NCI-H1694 (cell line): ENCODE results near the gene CARS2.
"Not testable (repeated sequence)": the region's sequence is repeated elsewhere in the genome, so short reads cannot be mapped to it uniquely, and the experiment has no call there.

Experiments used
- DNase-seq: peaks from one replicate; lab custom pipeline; 2025; lab: John Stamatoyannopoulos, UW

CARS2 gene

DNA sequence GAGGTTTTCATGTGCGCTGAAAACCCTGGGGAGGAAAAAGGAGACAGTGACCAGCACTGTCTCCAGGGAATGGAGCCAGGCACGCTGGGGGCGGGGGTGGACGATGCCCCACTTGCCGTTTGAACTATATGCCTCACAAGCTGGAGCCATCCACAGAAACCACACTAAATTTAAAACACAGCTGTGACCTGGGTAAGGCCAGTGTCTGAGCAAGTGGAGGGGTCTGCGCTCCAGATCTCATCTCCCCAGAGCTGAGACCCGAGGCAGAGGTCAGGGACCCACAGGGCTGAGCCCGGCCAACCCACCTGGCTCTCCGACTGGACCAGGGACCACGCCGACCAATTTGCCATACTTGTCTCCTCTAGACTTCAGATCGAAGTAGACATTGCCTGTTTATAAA is 23.2 kb downstream of the CARS2 start:
- DNase-seq, result no peak

- DNase-seq, result no peak
Observed at GRCh38 chr13:110681868-110682550, 23.9 kb downstream of the CARS2 start.

DNA sequence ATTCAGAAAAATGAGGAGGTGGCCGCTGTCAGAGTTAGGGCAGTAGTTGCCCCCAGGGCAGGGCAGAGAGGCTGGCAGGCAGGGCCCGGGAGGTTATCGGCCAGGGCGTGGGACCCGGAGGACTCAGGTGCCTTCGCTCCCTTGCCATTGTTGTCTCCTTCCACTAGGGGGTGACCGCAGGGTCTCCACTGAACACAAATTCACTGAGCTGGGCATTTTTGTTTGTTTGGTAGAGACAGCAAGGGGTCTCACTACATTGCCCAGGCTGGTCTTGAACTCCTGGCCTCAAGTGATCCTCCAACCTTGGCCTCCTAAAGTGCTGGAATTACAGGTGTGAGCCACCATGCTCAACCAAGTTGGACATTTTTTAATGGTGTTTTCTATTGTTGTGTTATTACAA is 25.1 kb downstream of the CARS2 start:
- DNase-seq, result no peak

DNA sequence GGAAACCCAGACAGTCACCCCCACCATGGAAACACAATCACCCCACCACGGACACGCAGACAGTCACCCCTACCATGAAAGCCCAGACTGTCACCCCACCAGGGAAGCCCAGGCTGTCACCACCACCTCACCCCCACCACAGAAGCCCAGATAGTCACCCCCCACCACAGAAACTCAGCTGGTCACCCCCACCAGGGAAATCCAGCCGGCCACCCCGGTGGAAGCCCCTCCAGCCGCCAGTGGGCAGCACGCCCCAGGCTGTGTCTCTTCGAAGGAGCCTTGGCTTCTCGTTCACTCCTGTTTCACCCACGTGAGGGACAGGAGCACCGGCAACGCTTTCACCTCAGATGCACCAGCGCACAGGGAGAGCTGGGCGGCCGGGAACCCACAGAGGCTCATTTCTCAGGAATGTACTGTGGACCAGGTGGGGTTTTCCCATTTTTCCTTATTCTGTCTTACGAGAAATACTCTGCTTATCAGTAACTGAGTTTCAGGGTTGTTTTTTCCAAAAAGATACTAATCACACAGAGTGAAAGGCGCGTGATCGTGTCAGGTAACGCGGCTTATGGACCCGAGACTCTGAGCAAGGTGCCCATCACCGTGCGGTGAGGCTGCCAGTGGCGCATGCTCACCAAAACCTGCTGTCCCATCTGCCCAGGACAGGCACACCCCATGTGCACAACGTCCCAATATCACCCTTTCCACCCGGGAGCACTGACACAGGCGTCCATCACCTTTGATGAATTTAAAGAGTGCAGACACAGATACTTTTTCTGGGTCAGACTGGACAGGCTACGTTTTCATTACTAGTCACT is 28.0 kb downstream of the CARS2 start:
- DNase-seq, result no peak

GRCh38 chr13:110676595-110677587 is 29.0 kb downstream of the CARS2 start:
- no peak for DNase-seq

DNA sequence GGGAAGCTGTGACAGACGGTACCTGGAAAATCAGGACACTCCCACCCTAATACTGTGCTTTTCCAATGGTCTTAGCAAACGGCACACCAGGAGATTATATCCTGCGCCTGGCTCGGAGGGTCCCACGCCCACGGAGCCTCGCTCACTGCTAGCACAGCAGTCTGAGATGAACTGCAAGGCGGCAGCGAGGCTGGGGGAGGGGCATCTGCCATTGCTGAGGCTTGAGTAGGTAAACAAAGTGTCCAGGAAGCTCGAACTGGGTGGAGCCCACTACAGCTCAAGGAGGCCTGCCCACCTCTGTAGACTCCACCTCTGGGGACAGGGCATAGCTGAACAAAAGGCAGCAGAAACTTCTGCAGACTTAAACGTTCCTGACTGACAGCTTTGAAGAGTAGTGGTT is 36.1 kb downstream of the CARS2 start:
- not testable (repeated sequence) for DNase-seq

GRCh38 chr13:110669036-110669435 is 36.9 kb downstream of the CARS2 start:
- DNase-seq, result no peak

DNA sequence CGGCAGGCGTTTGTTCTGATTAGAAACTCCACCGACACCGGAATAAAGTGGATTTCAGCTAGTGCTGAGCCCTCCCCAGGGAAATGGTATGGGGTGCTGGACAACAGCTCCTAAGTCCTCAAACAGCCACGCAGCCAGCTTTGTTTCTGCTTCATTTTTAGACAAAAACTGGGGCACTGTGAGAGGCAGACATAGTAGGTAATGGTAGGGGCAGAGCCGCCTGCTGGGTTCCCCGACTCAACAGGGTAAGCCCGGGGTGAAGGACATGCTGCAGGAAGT is 39.7 kb downstream of the CARS2 start:
- DNase-seq, result no peak

GRCh38 chr13:110665491-110666254 is 40.2 kb downstream of the CARS2 start:
- DNase-seq, result no peak

DNA sequence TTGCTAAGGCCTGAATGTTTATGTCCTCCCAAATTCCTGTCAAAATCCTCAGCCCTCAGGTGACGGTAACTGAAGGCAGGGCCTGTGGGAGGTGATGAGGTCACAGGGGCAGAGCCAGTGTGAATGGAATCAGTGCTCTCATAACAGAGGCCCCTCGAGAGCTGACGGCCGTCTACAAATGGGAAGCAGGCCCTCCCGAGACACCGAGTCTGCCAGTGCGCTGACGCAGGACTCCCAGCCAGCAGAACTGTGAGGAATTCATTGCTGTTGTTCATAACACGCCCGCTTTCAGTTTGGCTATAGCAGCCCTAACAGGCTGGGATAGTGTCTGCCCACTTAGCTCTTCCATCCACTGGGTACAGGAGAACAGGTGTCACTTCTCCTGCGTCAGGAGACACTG is 41.2 kb downstream of the CARS2 start:
- no peak for DNase-seq

GRCh38 chr13:110664041-110664440 is 41.9 kb downstream of the CARS2 start:
- no peak for DNase-seq

- no peak for DNase-seq
Observed at GRCh38 chr13:110663491-110663890, 42.4 kb downstream of the CARS2 start.

DNA sequence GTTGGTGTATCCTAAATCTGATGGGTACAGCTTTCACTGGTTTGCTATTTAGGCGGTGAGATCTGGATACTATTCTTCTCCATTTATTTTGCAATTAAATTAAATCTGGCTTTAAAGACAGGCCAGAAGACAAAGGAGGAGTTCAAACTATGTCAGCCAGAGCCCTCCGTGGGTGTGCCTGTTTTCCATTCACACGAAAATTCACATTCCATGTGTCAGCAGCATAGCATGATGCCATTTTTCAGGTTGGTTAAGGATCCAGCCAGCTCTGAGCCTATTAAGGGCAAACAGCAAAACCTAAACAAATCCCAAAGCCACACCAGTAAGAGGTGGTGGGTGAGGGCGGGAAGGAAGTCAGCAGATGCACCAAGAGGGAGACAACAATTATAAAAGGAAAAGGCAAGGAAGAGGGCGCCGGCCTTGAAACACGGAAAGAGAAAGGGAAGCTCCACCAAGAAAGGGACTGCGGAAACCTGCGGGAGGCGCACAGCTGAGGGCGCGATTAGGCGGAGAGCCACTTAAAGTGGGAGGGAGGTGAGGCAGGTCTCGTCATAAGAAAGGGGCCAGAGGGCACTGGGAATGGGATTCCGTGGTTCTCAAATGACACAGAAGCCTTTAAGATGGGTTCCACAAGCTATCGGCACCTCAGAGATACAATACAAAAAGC is 43.0 kb downstream of the CARS2 start:
- no peak for DNase-seq

DNA sequence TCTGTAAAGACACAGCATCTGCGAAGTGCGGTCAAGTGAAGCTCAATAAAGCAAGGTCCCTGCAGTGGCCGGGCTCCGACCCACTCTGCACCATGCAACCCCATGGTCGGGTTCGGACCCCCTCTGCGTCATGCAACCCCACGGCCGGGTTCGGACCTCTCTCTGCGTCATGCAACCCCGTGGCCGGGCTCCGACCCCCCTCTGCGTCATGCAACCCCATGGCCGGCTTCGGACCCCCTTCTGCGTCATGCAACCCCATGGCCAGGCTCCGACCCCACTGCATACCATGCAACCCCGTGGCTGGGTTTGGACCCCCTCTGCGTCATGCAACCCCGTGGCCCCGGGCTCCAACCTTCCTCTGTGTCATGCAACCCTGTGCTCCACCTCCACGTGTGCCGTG is 43.8 kb downstream of the CARS2 start:
- no peak for DNase-seq

DNA sequence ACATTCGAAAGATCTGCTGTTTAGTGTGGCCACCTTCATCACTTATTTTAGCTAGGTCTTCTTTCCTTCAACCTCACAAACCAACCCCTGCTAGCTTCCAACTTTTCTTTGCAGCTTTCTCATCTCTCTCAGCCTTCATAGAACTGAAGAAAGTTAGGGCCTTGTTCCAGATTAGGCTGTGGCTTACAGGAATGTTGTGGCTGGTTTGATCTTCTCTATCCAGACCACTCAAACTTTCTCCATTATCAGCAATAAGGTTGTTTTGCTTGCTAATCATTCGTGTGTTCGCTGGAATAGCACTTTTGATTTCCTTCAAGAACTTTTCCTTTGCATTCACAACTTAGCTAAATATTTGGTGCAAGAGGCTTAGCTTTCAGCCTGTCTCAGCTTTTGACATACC is 44.7 kb downstream of the CARS2 start:
- DNase-seq, result no peak

GRCh38 chr13:110658218-110658911 is 47.6 kb downstream of the CARS2 start:
- not testable (repeated sequence) for DNase-seq

- DNase-seq, result no peak
Observed at GRCh38 chr13:110657196-110657595, 48.7 kb downstream of the CARS2 start.

- no peak for DNase-seq
Observed at GRCh38 chr13:110653851-110654250, 52.1 kb downstream of the CARS2 start.

DNA sequence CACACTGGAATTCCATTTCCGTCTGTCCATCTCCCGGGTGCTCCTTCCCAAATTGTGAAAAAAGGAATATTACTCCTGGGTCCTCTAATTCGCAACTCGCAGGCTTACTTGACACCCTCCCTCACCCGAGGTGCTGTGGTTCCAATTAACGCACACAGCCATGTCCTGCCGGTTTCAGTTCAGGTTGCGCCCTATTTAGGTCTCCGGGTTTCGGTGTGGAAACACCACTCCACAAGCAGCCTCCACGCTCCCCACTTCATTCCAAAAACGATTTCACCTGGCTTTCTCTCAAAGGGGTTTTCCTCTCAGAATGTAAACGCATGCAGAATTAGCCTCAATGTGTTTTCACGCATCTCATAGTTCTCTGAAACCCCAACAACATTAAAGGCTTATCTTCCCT is 52.6 kb downstream of the CARS2 start:
- no peak for DNase-seq

- DNase-seq, result no peak
Observed at GRCh38 chr13:110652764-110653163, 53.2 kb downstream of the CARS2 start.
